ENCODE data around the gene SENP2. TPM values are rescaled to one million over a fixed set of nuclear protein-coding genes. Genes with fewer than 3 reads are reported as not detected.
A peak's percentile ranks its signal among the peaks of the same experiment; 100 is the strongest.

SENP2 gene
- total and polyA plus RNA-seq, 9 of the 15 experiments (the other 6 are each of a cell fraction or from before 2014, with no cell fraction given) = 11.8 to 67.1 (median 41.1) TPM

DNA sequence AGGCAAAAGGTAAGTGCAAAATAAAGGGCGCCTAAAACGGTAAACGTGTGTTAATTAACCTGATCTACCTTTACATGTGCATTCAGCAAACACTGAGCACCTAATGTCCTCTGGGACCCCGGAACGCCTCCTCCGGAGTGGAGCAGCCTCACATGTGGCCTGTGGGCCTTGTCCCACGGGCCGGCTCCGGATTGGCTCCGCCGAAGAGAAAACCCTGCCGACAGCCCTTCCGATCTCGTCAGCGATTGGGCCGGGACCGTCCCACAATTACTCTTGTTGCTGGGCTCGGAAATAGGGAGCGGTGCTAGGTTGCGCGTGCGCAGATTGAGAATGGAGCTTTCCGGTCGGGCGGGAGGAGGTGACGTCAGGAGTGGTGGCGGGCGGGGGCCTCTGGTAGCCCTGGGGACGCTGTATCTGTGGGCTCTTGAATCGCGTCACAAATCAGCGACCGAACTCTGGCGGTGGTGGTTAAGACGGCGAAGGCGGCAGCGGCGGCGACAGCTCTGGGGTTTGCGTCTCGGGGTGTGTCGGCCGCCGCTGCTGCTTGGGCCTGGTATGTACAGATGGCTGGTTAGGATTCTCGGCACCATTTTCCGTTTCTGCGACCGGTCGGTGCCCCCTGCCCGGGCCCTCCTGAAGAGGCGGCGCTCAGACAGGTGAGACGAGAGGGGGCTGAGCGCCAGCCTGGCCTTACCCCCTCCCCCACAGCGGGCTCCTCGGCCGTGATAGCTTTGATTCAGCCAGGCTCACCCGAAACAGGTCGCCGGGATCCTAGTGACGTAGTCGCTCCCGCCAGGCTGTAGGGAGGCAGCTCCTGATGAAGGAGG lies at the start of gene SENP2 (continued):
- TF ChIP-seq, protein P1, sequence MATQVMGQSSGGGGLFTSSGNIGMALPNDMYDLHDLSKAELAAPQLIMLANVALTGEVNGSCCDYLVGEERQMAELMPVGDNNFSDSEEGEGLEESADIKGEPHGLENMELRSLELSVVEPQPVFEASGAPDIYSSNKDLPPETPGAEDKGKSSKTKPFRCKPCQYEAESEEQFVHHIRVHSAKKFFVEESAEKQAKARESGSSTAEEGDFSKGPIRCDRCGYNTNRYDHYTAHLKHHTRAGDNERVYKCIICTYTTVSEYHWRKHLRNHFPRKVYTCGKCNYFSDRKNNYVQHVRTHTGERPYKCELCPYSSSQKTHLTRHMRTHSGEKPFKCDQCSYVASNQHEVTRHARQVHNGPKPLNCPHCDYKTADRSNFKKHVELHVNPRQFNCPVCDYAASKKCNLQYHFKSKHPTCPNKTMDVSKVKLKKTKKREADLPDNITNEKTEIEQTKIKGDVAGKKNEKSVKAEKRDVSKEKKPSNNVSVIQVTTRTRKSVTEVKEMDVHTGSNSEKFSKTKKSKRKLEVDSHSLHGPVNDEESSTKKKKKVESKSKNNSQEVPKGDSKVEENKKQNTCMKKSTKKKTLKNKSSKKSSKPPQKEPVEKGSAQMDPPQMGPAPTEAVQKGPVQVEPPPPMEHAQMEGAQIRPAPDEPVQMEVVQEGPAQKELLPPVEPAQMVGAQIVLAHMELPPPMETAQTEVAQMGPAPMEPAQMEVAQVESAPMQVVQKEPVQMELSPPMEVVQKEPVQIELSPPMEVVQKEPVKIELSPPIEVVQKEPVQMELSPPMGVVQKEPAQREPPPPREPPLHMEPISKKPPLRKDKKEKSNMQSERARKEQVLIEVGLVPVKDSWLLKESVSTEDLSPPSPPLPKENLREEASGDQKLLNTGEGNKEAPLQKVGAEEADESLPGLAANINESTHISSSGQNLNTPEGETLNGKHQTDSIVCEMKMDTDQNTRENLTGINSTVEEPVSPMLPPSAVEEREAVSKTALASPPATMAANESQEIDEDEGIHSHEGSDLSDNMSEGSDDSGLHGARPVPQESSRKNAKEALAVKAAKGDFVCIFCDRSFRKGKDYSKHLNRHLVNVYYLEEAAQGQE (IDR thresholded peaks at IDR 0.05; ENCODE audit: borderline replicate concordance) = no peak
- TF ChIP-seq, protein P1 (CRISPR knock-in tag; IDR thresholded peaks at IDR 0.05; ENCODE audit: low read depth) = peak; percentile 48; the same call in 1 of the 2 replicates
- TF ChIP-seq ETV1 (tag; conservative IDR thresholded peaks at IDR 0.05; ENCODE audit: low read depth) (no peak), CAMTA2 (CRISPR knock-in tag; conservative IDR thresholded peaks at IDR 0.05) (no peak), ZNF644 (tag; IDR thresholded peaks at IDR 0.05; ENCODE audit: low read depth) (no peak)
- TF ChIP-seq, protein P2, sequence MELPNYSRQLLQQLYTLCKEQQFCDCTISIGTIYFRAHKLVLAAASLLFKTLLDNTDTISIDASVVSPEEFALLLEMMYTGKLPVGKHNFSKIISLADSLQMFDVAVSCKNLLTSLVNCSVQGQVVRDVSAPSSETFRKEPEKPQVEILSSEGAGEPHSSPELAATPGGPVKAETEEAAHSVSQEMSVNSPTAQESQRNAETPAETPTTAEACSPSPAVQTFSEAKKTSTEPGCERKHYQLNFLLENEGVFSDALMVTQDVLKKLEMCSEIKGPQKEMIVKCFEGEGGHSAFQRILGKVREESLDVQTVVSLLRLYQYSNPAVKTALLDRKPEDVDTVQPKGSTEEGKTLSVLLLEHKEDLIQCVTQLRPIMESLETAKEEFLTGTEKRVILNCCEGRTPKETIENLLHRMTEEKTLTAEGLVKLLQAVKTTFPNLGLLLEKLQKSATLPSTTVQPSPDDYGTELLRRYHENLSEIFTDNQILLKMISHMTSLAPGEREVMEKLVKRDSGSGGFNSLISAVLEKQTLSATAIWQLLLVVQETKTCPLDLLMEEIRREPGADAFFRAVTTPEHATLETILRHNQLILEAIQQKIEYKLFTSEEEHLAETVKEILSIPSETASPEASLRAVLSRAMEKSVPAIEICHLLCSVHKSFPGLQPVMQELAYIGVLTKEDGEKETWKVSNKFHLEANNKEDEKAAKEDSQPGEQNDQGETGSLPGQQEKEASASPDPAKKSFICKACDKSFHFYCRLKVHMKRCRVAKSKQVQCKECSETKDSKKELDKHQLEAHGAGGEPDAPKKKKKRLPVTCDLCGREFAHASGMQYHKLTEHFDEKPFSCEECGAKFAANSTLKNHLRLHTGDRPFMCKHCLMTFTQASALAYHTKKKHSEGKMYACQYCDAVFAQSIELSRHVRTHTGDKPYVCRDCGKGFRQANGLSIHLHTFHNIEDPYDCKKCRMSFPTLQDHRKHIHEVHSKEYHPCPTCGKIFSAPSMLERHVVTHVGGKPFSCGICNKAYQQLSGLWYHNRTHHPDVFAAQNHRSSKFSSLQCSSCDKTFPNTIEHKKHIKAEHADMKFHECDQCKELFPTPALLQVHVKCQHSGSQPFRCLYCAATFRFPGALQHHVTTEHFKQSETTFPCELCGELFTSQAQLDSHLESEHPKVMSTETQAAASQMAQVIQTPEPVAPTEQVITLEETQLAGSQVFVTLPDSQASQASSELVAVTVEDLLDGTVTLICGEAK (IDR thresholded peaks at IDR 0.05) = peak; percentile 72
- TF ChIP-seq, protein P2 (CRISPR knock-in tag; IDR thresholded peaks at IDR 0.05) = no peak
- TF ChIP-seq, protein P3, sequence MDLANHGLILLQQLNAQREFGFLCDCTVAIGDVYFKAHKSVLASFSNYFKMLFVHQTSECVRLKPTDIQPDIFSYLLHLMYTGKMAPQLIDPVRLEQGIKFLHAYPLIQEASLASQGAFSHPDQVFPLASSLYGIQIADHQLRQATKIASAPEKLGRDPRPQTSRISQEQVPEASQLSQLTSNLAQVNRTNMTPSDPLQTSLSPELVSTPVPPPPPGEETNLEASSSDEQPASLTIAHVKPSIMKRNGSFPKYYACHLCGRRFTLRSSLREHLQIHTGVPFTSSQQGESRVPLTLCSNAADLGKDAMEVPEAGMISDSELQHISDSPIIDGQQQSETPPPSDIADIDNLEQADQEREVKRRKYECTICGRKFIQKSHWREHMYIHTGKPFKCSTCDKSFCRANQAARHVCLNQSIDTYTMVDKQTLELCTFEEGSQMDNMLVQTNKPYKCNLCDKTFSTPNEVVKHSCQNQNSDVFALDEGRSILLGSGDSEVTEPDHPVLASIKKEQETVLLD (IDR thresholded peaks at IDR 0.05) = peak; percentile 96
